Left ventricle myocardium inferior (tissue), 1 donor: ENCODE data around the gene GALNT15. TPM values are rescaled to one million over a fixed set of nuclear protein-coding genes. Genes with fewer than 3 reads are reported as not detected.

ENCODE experiments used
- DNase-seq: peaks from one replicate; pipeline ENCODE4 v3.0.0-alpha.2; 2020
- H3K27ac ChIP-seq: fragments of 200-600 bp; replicated peaks from 2 replicates; pipeline ENCODE4 v1.8.0; 2021
- H3K27me3 ChIP-seq: fragments of 200-600 bp; 2 replicates; pipeline ENCODE4 v1.8.0; 2021; ENCODE audit warnings: low read depth
- H3K36me3 ChIP-seq: fragments of 200-600 bp; 2 replicates; pipeline ENCODE4 v1.8.0; 2021
- H3K4me1 ChIP-seq: fragments of 200-600 bp; 2 replicates; pipeline ENCODE4 v1.8.0; 2021
- H3K4me3 ChIP-seq: fragments of 200-600 bp; 2 replicates; pipeline ENCODE4 v1.8.0; 2021; ENCODE audit warnings: mild to moderate bottlenecking, moderate library complexity
- H3K9me3 ChIP-seq: fragments of 200-600 bp; replicated peaks from 2 replicates; pipeline ENCODE4 v1.8.0; 2021
- intact Hi-C: fragments of 100-400 bp; cut with micrococcal nuclease; formaldehyde crosslinking; loops from one replicate; pipeline ENCODE4 v1.11.0; 2022
- total RNA-seq: library from RNA; stranded (reverse); fragmentation: NEBNext Ultra II Directional; extraction: Animal tissue kit (Norgen Biotek cat#: 25700); gene quantifications from one replicate; pipeline ENCODE4 v1.2.1, GENCODE V29; 2021
- TF ChIP-seq, protein P1 (sequence below): fragments of 200-600 bp; IDR thresholded peaks from 2 replicates; pipeline ENCODE4 v1.8.0; 2021; ENCODE audit warnings: antibody characterized with exemption, mild to moderate bottlenecking, borderline replicate concordance
- donor health status: DM: no; HTN: yes; CAD: no; lungs with severe emphysema.

Gene GALNT15
- total RNA-seq, 1 donor from 2014 or later: 6.6 TPM

DNA sequence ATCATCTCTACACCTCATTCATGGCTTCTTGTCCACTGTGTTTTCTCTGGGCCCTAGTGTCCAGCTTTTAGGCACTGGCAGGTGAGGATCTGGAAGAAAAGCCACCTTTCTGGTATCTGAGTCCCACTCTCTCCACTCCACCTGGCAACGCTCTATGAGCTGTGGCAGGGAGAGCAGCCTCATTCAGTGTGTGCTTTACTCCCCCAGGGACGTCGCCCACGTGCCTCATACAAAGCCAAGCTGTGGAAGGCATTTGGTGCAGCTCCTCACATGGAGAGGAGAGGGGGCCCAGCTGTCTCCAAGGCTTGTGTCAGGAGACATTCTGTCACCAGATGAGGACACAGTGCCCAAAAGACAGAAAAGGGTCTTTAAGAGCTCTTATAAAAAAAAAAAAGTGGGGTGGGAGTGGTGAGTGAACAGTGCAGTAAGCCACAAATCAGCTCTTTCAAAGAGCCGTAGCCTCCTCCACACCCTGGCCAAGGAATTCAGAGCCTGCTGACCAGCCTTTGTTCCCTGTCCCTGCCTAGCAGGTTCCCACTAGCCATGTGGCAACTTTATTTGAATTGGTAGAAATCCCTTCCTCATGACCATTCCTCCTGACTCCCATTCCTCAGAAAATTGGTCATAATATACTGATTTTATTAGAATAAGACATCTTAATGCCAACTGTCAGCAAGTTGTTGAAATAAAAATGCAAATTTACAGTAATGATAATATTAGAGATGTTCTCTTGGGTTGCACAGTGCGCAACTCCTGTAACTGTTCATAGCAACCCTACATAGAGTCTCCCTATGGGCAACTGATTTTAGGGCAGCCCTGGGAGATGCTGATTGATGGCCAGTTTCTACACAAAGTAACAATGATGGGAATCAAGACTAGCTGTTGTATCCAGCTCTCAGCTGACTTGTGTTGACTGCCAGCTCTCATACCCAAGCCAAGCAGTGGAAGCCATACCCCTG is 29.5 kb downstream of the GALNT15 start:
- peaks cover 9% of the 10 kb centered on the region for H3K36me3 ChIP-seq
- DNase-seq: no peak
- H3K4me3 ChIP-seq: no peak overlapping the region
- H3K27me3 ChIP-seq: no peaks in the 10 kb centered on the region
- intact Hi-C loops: no loop called here
- no peaks in the 10 kb centered on the region for H3K9me3 ChIP-seq
- TF ChIP-seq, protein P1, sequence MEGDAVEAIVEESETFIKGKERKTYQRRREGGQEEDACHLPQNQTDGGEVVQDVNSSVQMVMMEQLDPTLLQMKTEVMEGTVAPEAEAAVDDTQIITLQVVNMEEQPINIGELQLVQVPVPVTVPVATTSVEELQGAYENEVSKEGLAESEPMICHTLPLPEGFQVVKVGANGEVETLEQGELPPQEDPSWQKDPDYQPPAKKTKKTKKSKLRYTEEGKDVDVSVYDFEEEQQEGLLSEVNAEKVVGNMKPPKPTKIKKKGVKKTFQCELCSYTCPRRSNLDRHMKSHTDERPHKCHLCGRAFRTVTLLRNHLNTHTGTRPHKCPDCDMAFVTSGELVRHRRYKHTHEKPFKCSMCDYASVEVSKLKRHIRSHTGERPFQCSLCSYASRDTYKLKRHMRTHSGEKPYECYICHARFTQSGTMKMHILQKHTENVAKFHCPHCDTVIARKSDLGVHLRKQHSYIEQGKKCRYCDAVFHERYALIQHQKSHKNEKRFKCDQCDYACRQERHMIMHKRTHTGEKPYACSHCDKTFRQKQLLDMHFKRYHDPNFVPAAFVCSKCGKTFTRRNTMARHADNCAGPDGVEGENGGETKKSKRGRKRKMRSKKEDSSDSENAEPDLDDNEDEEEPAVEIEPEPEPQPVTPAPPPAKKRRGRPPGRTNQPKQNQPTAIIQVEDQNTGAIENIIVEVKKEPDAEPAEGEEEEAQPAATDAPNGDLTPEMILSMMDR: no peak
- no peak overlapping the region for H3K27ac ChIP-seq
- no peaks in the 10 kb centered on the region for H3K4me1 ChIP-seq

DNA sequence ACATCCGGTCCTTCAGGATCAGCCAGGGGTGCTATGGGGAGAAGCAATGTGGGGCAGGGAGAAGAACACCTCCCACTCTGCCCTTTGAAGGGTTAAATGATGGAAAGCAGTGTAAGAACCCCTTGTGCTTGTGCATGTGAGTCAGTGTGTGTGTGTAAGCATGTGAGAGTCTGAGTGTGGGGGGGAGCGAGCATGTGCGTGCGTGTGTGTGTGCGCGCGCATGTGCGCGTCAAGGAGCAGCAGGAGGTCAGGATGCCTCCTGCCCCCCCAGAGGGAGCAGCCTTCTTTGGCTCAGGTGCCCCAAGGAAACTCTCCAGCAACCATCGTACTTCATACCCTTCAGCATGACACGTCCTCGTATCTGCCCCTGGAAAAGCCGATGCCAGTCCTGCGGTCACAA is 30.3 kb downstream of the GALNT15 start:
- no peaks in the 10 kb centered on the region for H3K27me3 ChIP-seq
- intact Hi-C loops: no loop called here
- no peaks in the 10 kb centered on the region for H3K4me1 ChIP-seq
- H3K4me3 ChIP-seq: no peak overlapping the region
- TF ChIP-seq, protein P1: no peak
- H3K9me3 ChIP-seq: no peaks in the 10 kb centered on the region
- no peak for DNase-seq
- H3K27ac ChIP-seq: no peak overlapping the region
- peaks cover 8% of the 10 kb centered on the region for H3K36me3 ChIP-seq

- Histone ChIP-seq H3K27me3 (no peaks in the 10 kb centered on the region), H3K4me3 (no peak overlapping the region), H3K9me3 (no peaks in the 10 kb centered on the region), H3K36me3 (peaks cover 5% of the 10 kb centered on the region), H3K27ac (no peak overlapping the region), H3K4me1 (no peaks in the 10 kb centered on the region)
- TF ChIP-seq, protein P1: no peak
- DNase-seq: no peak
- intact Hi-C loops: no loop called here
Measured at GRCh38 chr3:16205156-16205870, 30.8 kb downstream of the GALNT15 start.

DNA sequence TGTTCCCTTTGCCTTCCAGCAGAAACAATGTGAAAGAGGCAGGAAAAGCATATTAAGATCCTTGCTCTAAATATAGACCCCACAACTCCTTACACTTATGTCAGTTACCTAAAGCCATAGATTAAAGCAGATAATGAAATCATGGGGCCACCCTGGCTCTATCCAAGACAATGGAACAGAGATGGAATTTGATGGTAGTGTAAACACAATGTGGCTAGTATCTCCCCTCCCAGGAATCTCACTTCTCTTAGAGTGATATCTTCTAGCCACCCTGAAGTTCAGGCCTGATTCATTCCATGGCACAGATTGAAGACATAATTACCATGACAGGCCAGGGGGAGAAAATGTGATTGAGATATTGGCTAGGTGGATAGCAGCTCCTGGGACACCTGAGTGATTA is 32.6 kb downstream of the GALNT15 start:
- TF ChIP-seq, protein P1: no peak
- no peaks in the 10 kb centered on the region for H3K36me3 ChIP-seq

GRCh38 chr3:16211176-16211904 is 36.9 kb downstream of the GALNT15 start:
- no peaks in the 10 kb centered on the region for H3K27me3 ChIP-seq
- H3K4me3 ChIP-seq: no peak overlapping the region
- TF ChIP-seq, protein P1: no peak
- DNase-seq: no peak
- peaks cover 9% of the 10 kb centered on the region for H3K36me3 ChIP-seq
- H3K27ac ChIP-seq: no peak overlapping the region
- no peaks in the 10 kb centered on the region for H3K9me3 ChIP-seq
- no peaks in the 10 kb centered on the region for H3K4me1 ChIP-seq
- intact Hi-C loops: no loop called here

More for the DNA sequence above, 32.6 kb downstream of the GALNT15 start:
- H3K9me3 ChIP-seq: no peaks in the 10 kb centered on the region
- H3K4me3 ChIP-seq: no peak overlapping the region
- no peak for DNase-seq
- intact Hi-C loops: no loop called here
- no peaks in the 10 kb centered on the region for H3K4me1 ChIP-seq
- no peak overlapping the region for H3K27ac ChIP-seq
- H3K27me3 ChIP-seq: no peaks in the 10 kb centered on the region
